GM18861 (cell line): Measurements from ENCODE around the gene UBE3D.
"Not testable (repeated sequence)": the region's sequence is repeated elsewhere in the genome, so short reads cannot be mapped to it uniquely, and the experiment has no call there.

ENCODE experiments used
- ATAC-seq: cut with Tn5 transposase; IDR thresholded peaks from one replicate; pipeline ENCODE4 v1.9.1; 2021; ENCODE audit not compliant: unreplicated experiment

UBE3D gene

DNA sequence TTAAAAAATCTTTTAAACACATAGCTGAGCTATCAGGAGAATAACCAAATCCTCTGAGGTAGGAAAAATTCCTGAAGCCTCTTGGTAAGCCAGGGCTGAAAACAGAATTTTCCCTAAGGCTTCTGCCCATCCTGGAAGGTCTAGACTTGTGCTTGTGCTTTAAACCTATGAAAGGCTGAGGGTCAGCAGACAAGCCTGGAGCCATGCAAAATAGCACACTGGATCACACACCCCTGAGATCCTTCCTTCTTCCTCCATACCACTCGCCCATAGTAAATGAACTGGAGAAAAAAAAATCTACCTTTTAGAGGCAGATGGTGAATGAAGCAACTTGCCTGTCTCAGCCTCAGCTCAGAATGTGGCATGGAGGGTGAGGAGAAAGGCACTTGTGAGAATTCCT lies 144.4 kb downstream of the UBE3D start:
- ATAC-seq: no peak

GRCh38 chr6:82917346-82918064 lies 148.1 kb downstream of the UBE3D start:
- ATAC-seq: no peak

GRCh38 chr6:82915666-82916065 lies 150.0 kb downstream of the UBE3D start:
- no peak for ATAC-seq

- no peak for ATAC-seq
Observed at GRCh38 chr6:82914511-82914910, 151.1 kb downstream of the UBE3D start.

- ATAC-seq: no peak
Observed at GRCh38 chr6:82910820-82911219, 154.8 kb downstream of the UBE3D start.

- no peak for ATAC-seq
Observed at GRCh38 chr6:82910395-82910794, 155.2 kb downstream of the UBE3D start.

- no peak for ATAC-seq
Observed at GRCh38 chr6:82909551-82909950, 156.1 kb downstream of the UBE3D start.

GRCh38 chr6:82908661-82909060 lies 157.0 kb downstream of the UBE3D start:
- no peak for ATAC-seq

- ATAC-seq: no peak
Observed at GRCh38 chr6:82906951-82907350, 158.7 kb downstream of the UBE3D start.

DNA sequence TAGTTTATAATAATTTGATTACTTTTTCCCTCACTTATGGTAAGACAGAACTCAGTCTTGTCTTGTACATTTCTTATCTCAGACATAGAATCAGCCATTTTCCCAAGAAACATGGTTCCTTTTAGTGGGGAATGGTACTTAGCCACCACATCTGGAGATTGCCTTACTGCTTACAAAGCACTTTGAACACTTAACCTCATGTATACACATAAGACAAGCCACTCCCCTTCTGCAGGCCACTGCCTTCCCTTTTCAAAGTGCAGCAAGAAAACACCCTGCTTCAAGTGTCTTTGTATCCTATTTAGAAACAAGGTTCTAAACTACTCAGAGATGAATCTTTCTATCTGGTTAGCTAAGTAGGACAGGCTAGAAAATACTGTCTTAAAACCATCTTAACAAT lies 159.2 kb downstream of the UBE3D start:
- ATAC-seq: no peak

GRCh38 chr6:82904860-82905259 lies 160.8 kb downstream of the UBE3D start:
- ATAC-seq: no peak

GRCh38 chr6:82904257-82904656 lies 161.4 kb downstream of the UBE3D start:
- no peak for ATAC-seq

DNA sequence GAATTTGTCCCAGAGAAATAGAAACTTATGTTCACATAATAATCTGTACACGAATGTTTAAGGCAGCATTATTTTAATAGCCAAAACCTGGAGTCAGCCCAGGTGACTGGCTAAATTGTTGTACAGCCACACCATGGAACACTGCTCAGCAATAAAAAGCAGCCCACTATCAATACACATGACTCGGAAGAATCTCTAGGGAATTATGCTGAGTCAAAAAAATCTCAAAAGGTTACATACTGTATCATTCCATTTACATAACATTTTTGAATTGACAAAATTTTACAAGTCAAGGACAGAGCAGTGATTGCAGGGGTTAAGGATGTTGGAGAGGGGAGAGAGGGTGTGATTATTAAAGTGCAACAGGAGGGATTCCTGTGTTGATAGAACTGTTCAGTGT lies 163.4 kb downstream of the UBE3D start:
- ATAC-seq: no peak

DNA sequence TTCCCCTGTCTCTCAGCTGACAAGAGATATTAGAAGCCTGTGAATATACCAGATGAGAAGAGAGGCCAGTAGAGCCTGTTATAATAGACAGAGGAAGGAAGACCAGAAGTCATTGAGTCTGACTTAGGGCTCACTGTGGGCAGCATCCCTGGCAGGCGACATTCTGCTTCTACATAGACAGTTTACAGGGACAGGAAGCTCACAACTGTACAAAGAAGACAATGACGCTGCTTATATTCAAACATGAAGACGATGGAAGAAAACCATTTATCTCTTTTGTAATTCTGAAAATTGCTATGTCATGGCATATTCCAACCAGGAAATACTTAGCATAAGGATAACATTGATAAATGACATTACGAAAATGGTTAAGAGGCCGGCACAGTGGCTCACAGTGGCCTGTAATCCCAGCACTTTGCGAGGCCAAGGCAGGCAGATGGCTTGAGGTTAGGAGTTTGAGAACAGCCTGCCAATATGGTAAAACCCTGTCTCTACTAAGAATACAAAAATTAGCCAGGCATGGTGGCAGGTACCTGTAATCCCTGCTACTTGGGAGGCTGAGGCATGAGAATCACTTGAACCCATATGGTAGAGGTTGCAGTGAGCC lies 170.9 kb downstream of the UBE3D start:
- no peak for ATAC-seq

DNA sequence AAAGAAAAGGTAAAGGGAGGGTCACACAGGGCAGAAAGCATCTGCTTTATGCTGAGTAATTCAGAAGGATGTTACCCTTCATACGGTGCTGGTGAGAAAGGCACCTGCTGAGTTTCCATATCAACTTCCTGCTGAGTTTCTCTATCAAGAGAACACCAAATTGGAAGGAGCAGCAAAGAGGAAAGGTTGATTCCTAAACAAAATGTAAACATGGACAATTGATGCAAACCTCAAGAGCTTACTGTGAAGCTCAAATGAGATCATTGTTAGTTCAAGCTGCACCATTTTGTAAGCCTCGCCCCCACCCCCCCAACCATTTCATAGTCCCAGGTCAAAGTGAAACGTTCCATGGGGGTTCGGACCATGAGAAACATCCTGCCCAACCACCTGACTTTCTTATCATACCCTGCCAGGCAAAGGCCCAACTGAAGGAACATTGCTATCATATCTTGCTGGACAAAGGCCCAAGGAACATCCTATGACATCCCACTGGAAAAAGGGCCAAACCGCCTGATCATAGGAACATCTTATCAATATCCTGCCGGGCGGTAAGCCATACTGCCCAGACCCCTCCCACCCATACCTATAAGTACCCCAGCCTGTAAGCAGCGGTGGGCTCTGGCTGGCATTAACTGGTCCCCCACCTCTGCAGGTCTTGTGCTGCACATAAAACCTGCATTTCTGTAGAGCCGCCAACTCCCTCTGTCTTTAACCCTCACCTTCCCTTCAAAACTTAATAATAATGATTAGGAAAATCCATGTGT lies 171.6 kb downstream of the UBE3D start:
- no peak for ATAC-seq

- ATAC-seq: not testable (repeated sequence)
Observed at GRCh38 chr6:82891503-82891902, 174.1 kb downstream of the UBE3D start.

- ATAC-seq: no peak
Observed at GRCh38 chr6:82891076-82891475, 174.6 kb downstream of the UBE3D start.

DNA sequence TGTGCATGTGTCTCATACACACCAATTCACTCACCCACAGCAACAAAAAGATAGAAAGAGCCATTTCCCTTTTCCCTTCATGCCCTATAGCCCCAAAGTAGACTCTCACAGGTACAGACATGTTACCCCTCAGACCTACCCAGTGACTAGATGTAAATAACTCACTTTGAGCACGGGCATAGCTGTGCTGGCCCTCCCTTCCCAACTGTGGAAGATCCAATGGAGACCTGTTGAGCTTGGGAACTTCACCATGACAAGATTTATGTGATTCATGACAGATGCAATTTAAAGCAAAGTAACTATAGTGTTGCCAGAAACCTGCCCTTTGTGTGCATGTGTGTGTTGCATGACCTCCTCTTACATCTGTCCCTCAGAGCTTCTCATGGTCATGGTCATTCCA lies 175.4 kb downstream of the UBE3D start:
- ATAC-seq: no peak

DNA sequence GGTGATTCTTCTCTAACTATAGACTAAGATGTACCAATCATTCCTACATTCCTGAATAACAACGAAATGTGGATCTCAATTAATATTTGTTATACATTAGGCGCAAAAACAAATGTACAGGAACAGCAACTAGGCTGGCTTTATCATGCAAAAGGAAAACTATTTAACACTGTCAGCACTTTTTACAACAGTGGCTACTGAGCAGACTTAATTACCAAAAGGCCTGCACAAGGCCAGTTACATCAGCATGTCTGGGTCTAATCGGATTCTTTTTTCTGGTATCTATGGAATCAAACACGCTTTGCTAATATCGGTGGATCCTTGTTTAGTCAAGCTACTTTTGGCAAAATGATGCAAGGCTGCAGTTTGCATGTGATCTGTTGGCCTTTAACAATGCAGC lies 176.5 kb downstream of the UBE3D start:
- no peak for ATAC-seq

DNA sequence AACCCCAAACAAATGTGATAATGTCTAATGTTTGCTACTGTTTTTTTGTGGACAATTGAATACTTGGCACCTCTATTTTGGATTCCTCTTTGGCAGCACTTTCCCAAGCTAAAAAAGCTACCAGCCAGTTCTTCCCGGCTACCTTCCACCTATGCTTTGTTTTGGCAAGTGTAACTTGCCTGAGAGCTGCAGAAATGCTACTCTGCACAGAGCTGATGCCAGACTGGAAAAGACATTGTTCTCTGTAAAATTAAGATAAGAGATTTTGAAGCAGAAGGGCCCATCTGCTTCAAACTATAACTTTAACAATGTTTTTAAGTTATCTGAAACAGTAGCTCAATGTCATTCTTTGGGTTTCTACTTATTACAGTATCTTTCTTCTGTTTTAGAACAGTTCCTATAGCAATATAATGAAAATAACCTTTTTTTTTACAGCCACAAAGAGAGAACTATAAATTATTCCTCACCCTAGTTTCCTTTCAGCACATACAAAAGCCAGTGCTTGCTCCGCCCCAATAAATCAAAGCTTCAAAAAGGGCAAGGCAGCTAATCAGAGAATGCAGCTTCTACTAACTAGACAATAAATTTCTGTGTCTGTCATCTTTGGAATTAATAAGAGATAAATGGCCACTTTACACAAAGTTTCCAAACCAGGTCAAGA lies 183.1 kb downstream of the UBE3D start:
- no peak for ATAC-seq

DNA sequence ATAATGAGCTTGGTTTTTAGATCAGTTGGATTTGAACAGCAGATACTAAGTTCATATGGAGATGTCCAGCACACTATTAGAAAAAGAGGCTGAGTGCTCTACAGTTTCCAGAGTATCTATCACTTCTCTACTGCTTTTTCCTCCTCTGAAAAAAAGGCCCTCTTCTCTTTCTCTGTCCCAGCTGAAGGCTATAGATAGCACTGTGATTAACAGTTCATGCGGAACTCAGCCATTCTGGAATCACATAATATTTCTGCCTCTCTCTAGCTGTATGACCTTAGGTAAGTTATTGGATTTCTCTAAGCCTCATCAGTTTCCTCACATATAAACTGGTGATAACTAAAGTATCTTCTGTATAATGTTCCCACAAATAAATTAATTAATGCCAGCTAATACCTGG lies 184.1 kb downstream of the UBE3D start:
- no peak for ATAC-seq

DNA sequence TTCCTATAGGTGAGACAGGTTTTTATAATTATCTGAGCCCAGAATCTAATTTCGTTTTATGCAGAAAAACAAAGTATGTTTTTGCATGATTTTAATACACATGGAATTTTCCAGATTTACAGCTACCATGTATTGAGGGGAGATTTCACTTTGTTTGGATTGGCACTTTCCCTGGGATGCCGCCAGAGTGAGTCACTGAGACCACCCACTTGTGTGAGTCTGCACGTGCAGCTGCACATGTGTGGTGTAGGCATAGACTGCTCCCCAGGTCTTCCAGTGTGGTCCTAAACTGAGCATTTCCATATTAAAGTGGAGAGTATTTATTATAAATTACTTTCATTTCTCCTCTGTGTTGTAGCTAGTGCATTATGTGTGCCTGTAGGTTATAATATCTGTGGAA lies 186.8 kb downstream of the UBE3D start:
- no peak for ATAC-seq
